HG03565 (cell line): ENCODE results near the gene TLCD5.

Source experiments
- ATAC-seq: cut with Tn5 transposase; IDR thresholded peaks from one replicate; pipeline ENCODE4 v1.9.1; 2021; ENCODE audit warnings: mild to moderate bottlenecking, moderate library complexity; ENCODE audit not compliant: unreplicated experiment

TLCD5 gene

GRCh38 chr11:120324932-120325810, at the start of gene TLCD5:
Gene TLCD5, plus strand, starts transcription at chr11:120325299. Its CDS starts 2,143 bp downstream, at chr11:120327442.
- no peak for ATAC-seq

GRCh38 chr11:120279502-120279901, 45.6 kb upstream of the TLCD5 start:
- ATAC-seq, result no peak

GRCh38 chr11:120280600-120281051, 44.5 kb upstream of the TLCD5 start:
- ATAC-seq, result no peak

GRCh38 chr11:120281143-120281795, 43.8 kb upstream of the TLCD5 start:
- no peak for ATAC-seq

GRCh38 chr11:120283124-120283523, 42.0 kb upstream of the TLCD5 start:
- ATAC-seq, result no peak

GRCh38 chr11:120284272-120284671, 40.8 kb upstream of the TLCD5 start:
- ATAC-seq, result no peak

- ATAC-seq, result no peak
Measured at GRCh38 chr11:120285256-120285655, 39.8 kb upstream of the TLCD5 start.

GRCh38 chr11:120288021-120288420, 37.1 kb upstream of the TLCD5 start:
- ATAC-seq, result no peak

GRCh38 chr11:120289426-120289825, 35.7 kb upstream of the TLCD5 start:
- ATAC-seq, result no peak

- no peak for ATAC-seq
Measured at GRCh38 chr11:120290956-120291355, 34.1 kb upstream of the TLCD5 start.

GRCh38 chr11:120293038-120293800, 31.9 kb upstream of the TLCD5 start:
- no peak for ATAC-seq

GRCh38 chr11:120294096-120294495, 31.0 kb upstream of the TLCD5 start:
- no peak for ATAC-seq

GRCh38 chr11:120295099-120295498, 30.0 kb upstream of the TLCD5 start:
- no peak for ATAC-seq

GRCh38 chr11:120296554-120296953, 28.5 kb upstream of the TLCD5 start:
- ATAC-seq, result no peak

- ATAC-seq, result no peak
Measured at GRCh38 chr11:120298461-120298860, 26.6 kb upstream of the TLCD5 start.

GRCh38 chr11:120302001-120302805, 22.9 kb upstream of the TLCD5 start:
- ATAC-seq, result no peak

GRCh38 chr11:120303004-120303637, 22.0 kb upstream of the TLCD5 start:
- peak; percentile 60 for ATAC-seq

GRCh38 chr11:120304526-120304925, 20.6 kb upstream of the TLCD5 start:
- ATAC-seq, result no peak

- no peak for ATAC-seq
Measured at GRCh38 chr11:120305286-120305685, 19.8 kb upstream of the TLCD5 start.
